Muscle of leg (tissue), 11 donors: ENCODE data around the gene ZBTB16. TPM values are rescaled to one million over a fixed set of nuclear protein-coding genes. Genes with fewer than 3 reads are reported as not detected.

ENCODE experiments used
- DNase-seq: peaks from one replicate; pipeline ENCODE4 v3.0.0; 2013
- H3K27ac ChIP-seq: one replicate; pipeline ENCODE4 v1.5.1; 2013; ENCODE audit warnings: mild to moderate bottlenecking, low read length, control low read depth
- H3K27me3 ChIP-seq: one replicate; pipeline ENCODE4 v1.6.1; 2013; ENCODE audit warnings: low read length; ENCODE audit not compliant: control insufficient read depth, insufficient read depth
- H3K36me3 ChIP-seq: one replicate; pipeline ENCODE4 v1.6.1; 2013; ENCODE audit warnings: low read length; ENCODE audit not compliant: control insufficient read depth, insufficient read depth
- H3K4me1 ChIP-seq: one replicate; pipeline ENCODE4 v1.6.1; 2013; ENCODE audit warnings: low read length; ENCODE audit not compliant: control insufficient read depth, insufficient read depth
- H3K4me3 ChIP-seq: one replicate; pipeline ENCODE4 v1.5.1; 2013; ENCODE audit warnings: low read length, control low read depth
- H3K9me3 ChIP-seq: replicated peaks from 2 replicates; pipeline ENCODE4 v1.6.1; 2013; ENCODE audit warnings: low read depth, low read length; ENCODE audit not compliant: control insufficient read depth
- WGBS: methylation state at CpG from one replicate; pipeline ENCODE4 v1.1.5; 2013; ENCODE audit warnings: missing lambda C conversion rate; ENCODE audit not compliant: insufficient coverage; 5-methylcytosine and 5-hydroxymethylcytosine counted together
- polyA plus RNA-seq, 8 donors: library from polyadenylated mRNA; unstranded; fragments of 120-200 nt; gene quantifications; one replicate each; pipeline versions ENCODE4 v1.2.1 to v1.2.3, GENCODE V29; 2013; ENCODE audit warnings: inconsistent platforms in 1 of 8, low replicate concordance in 1 of 8; ENCODE audit not compliant: insufficient read length in 8 of 8, insufficient read depth in 1 of 8
- total RNA-seq: library from RNA; stranded (reverse); fragments of 120-200 nt; gene quantifications from one replicate; pipeline ENCODE4 v1.2.4, GENCODE V29; 2013

The ZBTB16 gene
- total and polyA plus RNA-seq, 9 donors = 1.7 to 10.0 (median 4.0) TPM

DNA sequence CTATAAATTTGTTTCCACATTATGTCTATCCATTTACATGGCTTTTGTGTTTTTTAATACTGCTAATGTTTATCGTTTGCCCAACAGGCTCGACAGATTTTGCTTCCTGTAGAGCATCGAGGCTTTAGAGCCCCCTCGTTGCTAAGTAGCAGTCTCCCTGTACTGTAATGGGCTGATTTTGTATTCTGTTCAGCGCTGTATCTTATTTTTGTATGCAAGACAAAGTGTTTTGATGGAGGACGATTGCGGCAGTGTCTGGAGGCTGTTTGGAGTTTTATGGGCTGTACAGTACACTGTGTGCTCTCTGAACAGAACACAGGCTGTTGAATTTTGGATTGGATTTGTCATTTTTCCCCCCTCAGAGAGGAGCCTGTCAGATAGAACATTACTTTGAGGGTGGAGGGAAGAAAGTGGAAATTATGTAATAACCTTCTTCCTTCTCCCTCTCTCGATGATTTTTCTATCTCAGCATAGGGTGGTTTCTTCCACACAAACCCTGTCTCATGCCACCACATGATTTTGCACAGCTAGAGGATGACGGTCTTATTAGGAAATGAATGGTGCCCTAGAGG is 104.4 kb downstream of the ZBTB16 start:
- H3K4me3 ChIP-seq = no peak overlapping the region
- H3K9me3 ChIP-seq = no peaks in the 10 kb centered on the region
- peaks cover under 1% of the 10 kb centered on the region for H3K27me3 ChIP-seq
- H3K27ac ChIP-seq = peak overlapping the region; percentile 94
- peaks cover 90% of the 10 kb centered on the region for H3K4me1 ChIP-seq
- no CpG with 5 or more reads among the region's 9 CpGs for WGBS
- DNase-seq = peak; percentile 89
- no peaks in the 10 kb centered on the region for H3K36me3 ChIP-seq

DNA sequence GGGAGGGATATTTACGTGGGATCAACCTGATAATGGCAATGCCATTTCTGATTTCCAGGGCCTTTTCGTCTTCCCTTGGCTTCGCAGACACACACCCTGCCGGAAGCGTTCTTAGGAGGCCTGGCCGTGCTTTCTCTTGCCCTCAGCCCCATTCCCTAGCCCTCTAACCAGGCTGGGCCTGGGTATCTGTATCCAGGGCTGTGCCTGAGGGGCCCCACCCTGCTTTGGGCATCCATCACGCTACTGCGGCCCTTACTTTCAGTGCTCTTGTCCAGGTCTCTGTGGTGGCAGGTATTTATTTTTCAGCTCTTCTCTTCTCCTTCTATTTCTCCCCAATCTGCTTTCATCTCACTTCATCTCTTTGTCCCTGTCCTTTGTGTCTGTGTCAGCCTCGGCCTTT is 105.0 kb downstream of the ZBTB16 start:
- no peaks in the 10 kb centered on the region for H3K27me3 ChIP-seq
- no peak for DNase-seq
- H3K9me3 ChIP-seq = no peaks in the 10 kb centered on the region
- H3K36me3 ChIP-seq = no peaks in the 10 kb centered on the region
- H3K4me1 ChIP-seq = peaks cover 90% of the 10 kb centered on the region
- H3K4me3 ChIP-seq = no peak overlapping the region
- 89% methylated on average over 6 of the region's 9 CpGs for WGBS
- H3K27ac ChIP-seq = peak overlapping the region; percentile 94

DNA sequence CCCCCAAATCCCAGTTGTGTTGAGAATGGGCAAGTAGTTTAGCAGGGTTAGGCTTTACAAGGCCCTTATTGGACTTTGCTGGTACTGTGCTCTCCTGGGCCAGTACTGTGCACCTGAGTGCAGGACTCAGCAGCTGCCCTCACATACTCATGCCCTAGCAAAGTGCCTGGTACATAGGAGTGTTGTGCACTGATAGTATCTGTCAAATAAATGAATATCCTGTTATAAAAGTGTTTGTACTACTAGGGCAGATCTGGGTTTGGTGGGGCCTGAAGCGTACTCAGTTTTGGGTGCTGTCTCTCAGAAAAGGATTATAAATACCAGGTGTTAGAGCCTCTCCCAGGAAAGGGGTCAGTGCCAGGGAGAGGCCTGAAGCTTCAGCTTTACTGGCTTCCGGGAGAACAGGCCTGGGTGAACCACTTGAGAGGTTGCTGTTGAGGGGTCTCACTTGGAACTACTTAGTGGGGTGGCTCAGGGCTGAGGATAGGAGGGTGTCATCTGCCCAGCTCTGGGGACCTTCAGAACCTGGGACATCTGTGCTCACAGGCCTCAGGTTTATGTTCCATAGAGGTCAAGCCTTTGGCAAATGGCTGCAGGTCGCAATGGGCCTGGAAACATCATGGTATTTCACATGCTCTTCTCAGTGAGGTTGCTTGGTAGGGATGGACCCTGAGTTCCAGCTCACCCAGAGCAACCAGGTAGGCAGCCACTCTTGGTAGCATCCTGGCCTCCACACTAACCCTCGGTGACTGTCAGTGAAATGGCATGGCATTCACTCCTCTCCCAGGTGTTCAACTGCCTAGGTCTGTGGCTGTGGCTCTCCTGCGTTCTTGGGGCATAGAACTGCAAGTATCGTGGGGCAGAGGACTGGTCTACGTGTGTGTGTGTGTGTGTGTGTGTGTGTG is 106.1 kb downstream of the ZBTB16 start:
- Histone ChIP-seq H3K4me3 (no peak overlapping the region), H3K9me3 (no peaks in the 10 kb centered on the region), H3K27ac (no peak overlapping the region), H3K36me3 (no peaks in the 10 kb centered on the region), H3K27me3 (no peaks in the 10 kb centered on the region), H3K4me1 (peaks cover 88% of the 10 kb centered on the region)
- DNase-seq = no peak
- 85% methylated on average over 6 of the region's 7 CpGs for WGBS

DNA sequence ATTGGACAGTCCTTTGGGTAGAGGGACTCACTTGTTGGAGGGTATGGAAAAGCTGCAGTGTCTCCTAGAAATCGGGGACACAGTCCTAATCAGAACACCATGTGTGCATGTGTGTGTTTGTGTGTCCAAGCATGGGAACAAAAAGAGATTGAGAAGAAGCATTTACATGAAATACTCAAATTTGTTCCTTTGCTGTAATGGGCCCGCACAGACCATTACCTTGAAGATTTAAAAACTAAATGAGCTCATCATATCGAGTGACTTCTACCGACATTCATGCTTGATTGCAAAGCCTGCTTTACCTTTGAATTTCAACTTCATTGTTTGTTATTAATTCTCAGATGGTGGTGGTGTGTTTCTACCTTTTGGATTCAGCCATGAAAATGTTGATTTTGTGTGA is 106.9 kb downstream of the ZBTB16 start:
- no CpG with 5 or more reads among the region's 4 CpGs for WGBS
- DNase-seq = no peak
- Histone ChIP-seq H3K4me1 (peaks cover 88% of the 10 kb centered on the region), H3K4me3 (no peak overlapping the region), H3K36me3 (no peaks in the 10 kb centered on the region), H3K9me3 (no peaks in the 10 kb centered on the region), H3K27me3 (no peaks in the 10 kb centered on the region), H3K27ac (no peak overlapping the region)

DNA sequence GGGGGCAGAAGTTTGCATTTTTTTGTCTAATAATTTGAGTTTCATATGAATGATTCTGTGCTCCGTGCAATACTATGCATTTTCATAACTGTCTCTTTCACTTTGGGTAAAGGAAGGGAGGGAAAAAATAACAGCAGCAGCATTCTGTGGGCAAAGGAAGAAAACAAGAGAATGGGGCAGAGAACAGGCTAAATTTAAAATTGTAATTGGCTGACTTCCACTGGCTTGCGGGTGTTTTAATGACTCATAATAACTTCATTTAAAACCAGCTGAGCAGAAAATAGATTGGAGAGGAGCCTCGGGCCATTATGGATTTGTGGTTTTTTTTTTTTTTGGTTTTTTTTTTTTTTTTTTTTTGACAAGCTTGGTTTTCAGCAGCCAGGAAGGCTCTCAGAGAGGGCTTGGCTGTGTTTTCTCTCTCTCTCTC is 107.4 kb downstream of the ZBTB16 start:
- Histone ChIP-seq H3K27me3 (no peaks in the 10 kb centered on the region), H3K9me3 (no peaks in the 10 kb centered on the region), H3K4me1 (peaks cover 88% of the 10 kb centered on the region), H3K36me3 (no peaks in the 10 kb centered on the region), H3K4me3 (no peak overlapping the region), H3K27ac (peak overlapping the region; percentile 7)
- peak; percentile 86 for DNase-seq
- no CpG with 5 or more reads among the region's 3 CpGs for WGBS

DNA sequence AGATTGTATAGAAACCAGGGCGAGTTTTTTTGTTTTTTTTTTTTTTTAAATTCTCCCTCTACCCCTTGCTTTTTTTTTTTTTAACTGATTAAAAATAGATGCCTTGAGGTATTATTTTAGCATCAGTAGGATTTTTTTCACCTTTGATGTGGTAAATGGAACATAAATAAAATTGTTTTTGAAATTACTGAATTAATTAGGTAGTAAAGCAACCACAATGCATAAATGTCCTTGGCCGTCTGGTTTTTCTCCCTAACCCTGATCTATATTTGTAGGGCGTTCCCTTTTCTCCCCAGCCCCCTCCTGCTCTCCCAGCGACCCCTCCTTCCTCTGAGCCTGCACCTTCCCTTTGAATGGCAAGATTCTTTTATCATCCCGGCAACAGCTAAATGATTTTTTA is 107.8 kb downstream of the ZBTB16 start:
- WGBS = no CpG with 5 or more reads among the region's 5 CpGs
- Histone ChIP-seq H3K9me3 (no peaks in the 10 kb centered on the region), H3K4me3 (no peak overlapping the region), H3K4me1 (peaks cover 88% of the 10 kb centered on the region), H3K36me3 (no peaks in the 10 kb centered on the region), H3K27ac (no peak overlapping the region), H3K27me3 (no peaks in the 10 kb centered on the region)
- no peak for DNase-seq

DNA sequence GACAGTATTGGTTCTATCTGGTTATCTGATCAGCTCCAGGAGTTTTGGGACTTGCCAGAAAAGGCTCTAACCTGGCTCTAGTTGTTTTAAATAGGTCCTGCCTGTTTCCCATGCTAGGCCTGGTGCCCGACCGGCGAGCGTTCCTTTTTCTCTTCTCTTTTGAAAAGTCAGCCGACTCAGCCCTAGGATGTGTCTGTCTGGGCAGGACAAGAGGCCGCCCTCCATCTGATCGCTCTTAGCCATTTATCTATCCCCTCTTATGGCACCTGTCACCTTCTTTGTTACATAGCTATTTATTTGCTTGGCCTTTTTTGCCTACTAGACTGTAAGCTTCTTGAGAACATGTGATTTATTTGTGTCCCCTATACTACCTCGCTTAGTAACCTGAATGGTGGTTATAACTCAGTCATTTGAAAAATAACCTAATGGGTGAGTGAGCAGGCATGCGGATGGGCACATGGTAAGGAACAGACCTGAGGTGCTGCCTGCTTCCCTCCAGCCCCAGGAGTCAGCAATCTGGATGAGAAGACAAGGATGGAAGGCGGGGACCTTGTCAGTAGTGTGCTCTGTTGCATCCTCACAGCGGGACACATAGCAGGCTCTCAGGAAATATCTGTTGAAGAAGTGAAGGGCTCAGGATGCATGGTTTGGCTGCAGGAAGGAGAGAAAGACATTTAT is 108.4 kb downstream of the ZBTB16 start:
- 65% methylated on average over 8 of the region's 11 CpGs for WGBS
- no peaks in the 10 kb centered on the region for H3K36me3 ChIP-seq
- no peak overlapping the region for H3K4me3 ChIP-seq
- H3K4me1 ChIP-seq = peaks cover 88% of the 10 kb centered on the region
- H3K27me3 ChIP-seq = no peaks in the 10 kb centered on the region
- no peak for DNase-seq
- no peaks in the 10 kb centered on the region for H3K9me3 ChIP-seq
- no peak overlapping the region for H3K27ac ChIP-seq

DNA sequence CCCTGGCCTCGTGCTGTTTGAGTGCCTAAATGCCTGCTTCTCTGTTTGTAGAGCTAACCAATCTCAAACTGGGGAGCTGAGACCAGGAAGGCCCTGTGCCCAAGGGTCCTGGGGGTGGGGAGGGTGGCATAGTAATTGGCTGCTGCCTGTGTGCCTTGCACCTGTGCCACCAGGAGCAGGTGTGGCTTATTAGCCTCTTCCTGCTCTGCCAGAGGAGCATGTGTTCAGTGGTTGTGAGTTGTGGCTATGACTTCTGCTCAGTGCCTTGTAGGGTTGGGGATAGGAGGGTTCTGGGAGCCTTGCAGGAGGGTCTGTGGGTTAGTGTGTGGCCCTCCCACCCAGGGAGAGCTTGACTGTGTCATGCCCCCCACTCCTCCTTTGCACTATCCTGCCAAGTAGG is 109.2 kb downstream of the ZBTB16 start:
- Histone ChIP-seq H3K27ac (no peak overlapping the region), H3K9me3 (no peaks in the 10 kb centered on the region), H3K36me3 (no peaks in the 10 kb centered on the region), H3K4me3 (no peak overlapping the region), H3K4me1 (peaks cover 86% of the 10 kb centered on the region), H3K27me3 (no peaks in the 10 kb centered on the region)
- WGBS = no CpG with 5 or more reads among the region's 1 CpG
- DNase-seq = peak; percentile 40

DNA sequence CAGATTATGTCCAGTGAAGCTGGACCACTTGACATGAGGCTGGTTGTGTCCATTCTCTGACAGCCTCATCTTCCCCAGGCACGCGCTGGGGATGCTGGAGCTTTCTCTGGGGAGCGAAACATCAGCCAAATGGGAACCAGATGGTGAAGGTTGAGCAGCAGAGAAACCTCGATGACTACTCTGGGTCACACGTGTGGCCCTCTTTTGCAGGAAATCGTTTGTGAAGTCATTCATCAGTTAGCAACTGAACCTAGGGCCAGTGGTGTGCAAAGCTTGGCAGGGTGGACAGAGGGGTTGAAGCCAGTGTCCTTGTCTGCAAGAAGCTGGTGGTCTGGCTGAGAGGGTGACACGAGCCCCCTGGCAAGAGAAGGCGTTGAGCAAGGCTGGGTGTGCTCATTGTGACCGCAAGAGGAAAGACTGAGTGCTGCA is 109.8 kb downstream of the ZBTB16 start:
- H3K4me3 ChIP-seq = no peak overlapping the region
- no peaks in the 10 kb centered on the region for H3K36me3 ChIP-seq
- no peak overlapping the region for H3K27ac ChIP-seq
- WGBS = 51% methylated on average over 9 of the region's 9 CpGs
- peaks cover 82% of the 10 kb centered on the region for H3K4me1 ChIP-seq
- H3K9me3 ChIP-seq = no peaks in the 10 kb centered on the region
- DNase-seq = peak; percentile 44
- no peaks in the 10 kb centered on the region for H3K27me3 ChIP-seq

DNA sequence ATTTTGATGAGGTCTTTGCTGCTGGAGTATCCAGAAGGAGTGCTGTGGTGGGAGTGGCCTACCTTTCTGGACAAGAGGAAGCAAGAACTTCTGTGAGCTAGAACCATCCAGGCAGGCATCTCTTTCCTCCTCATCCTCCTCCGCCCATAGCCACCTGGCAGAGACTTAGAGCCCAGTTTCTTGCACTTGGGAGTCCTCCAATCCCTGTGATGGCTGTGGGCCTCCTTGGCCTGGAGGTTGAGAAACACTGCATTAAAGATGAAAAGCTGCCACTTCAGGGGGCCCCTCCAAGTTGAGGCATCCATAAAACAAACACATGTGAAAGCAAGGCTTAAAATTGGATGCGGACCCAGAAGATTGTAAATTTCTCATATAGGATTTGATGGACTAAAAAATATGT is 110.3 kb downstream of the ZBTB16 start:
- H3K4me3 ChIP-seq = no peak overlapping the region
- no peaks in the 10 kb centered on the region for H3K36me3 ChIP-seq
- H3K4me1 ChIP-seq = peaks cover 77% of the 10 kb centered on the region
- no peaks in the 10 kb centered on the region for H3K9me3 ChIP-seq
- no peak overlapping the region for H3K27ac ChIP-seq
- no peaks in the 10 kb centered on the region for H3K27me3 ChIP-seq
- no peak for DNase-seq
- WGBS = no CpG with 5 or more reads among the region's 2 CpGs
